Nephron (organoid): Measurements from ENCODE around the gene IP6K3.
A peak's percentile ranks its signal among the peaks of the same experiment; 100 is the strongest.

Experiments
- H3K27ac Mint-ChIP-seq, 3 experiments: 2 replicates each; pipeline ENCODE4 v1.8.0; 2020; ENCODE audit warnings: mixed read lengths in 3 of 3, mild to moderate bottlenecking in 2 of 3, moderate library complexity in 1 of 3
- H3K27me3 Mint-ChIP-seq: 2 replicates; pipeline ENCODE4 v1.8.0; 2021; ENCODE audit warnings: low read depth, mild to moderate bottlenecking, moderate library complexity, mixed read lengths
- H3K36me3 Mint-ChIP-seq: 2 replicates; pipeline ENCODE4 v1.8.0; 2020; ENCODE audit warnings: low read depth, mixed read lengths
- H3K4me1 Mint-ChIP-seq: 2 replicates; pipeline ENCODE4 v1.8.0; 2020; ENCODE audit warnings: mixed read lengths
- H3K4me3 Mint-ChIP-seq, 3 experiments: 2 replicates each; pipeline ENCODE4 v1.8.0; 2020; ENCODE audit warnings: mild to moderate bottlenecking in 3 of 3, mixed read lengths in 3 of 3, moderate library complexity in 2 of 3
- H3K9me3 Mint-ChIP-seq: 2 replicates; pipeline ENCODE4 v1.8.0; 2020; ENCODE audit warnings: mixed read lengths
- TF ChIP-seq, protein P1 (sequence below), 3 experiments: fragments of 200-600 bp; sonication (generic); IDR thresholded peaks; one replicate each; pipeline ENCODE4 v1.5.0; 2021; ENCODE audit warnings: antibody characterized with exemption in 3 of 3; ENCODE audit not compliant: unreplicated experiment in 3 of 3

Gene IP6K3

GRCh38 chr6:33727126-33727525 lies 19.6 kb downstream of the IP6K3 start:
- Mint-ChIP-seq H3K4me1 (peaks cover 31% of the 10 kb centered on the region), H3K27ac (no peak overlapping the region), H3K27me3 (peaks cover 28% of the 10 kb centered on the region), H3K36me3 (no peaks in the 10 kb centered on the region), H3K4me3 (no peak overlapping the region), H3K9me3 (no peaks in the 10 kb centered on the region)
- TF ChIP-seq, protein P1, sequence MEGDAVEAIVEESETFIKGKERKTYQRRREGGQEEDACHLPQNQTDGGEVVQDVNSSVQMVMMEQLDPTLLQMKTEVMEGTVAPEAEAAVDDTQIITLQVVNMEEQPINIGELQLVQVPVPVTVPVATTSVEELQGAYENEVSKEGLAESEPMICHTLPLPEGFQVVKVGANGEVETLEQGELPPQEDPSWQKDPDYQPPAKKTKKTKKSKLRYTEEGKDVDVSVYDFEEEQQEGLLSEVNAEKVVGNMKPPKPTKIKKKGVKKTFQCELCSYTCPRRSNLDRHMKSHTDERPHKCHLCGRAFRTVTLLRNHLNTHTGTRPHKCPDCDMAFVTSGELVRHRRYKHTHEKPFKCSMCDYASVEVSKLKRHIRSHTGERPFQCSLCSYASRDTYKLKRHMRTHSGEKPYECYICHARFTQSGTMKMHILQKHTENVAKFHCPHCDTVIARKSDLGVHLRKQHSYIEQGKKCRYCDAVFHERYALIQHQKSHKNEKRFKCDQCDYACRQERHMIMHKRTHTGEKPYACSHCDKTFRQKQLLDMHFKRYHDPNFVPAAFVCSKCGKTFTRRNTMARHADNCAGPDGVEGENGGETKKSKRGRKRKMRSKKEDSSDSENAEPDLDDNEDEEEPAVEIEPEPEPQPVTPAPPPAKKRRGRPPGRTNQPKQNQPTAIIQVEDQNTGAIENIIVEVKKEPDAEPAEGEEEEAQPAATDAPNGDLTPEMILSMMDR (IDR thresholded peaks at IDR 0.05; ENCODE audit: unreplicated experiment in 3 of 3) = no peak

DNA sequence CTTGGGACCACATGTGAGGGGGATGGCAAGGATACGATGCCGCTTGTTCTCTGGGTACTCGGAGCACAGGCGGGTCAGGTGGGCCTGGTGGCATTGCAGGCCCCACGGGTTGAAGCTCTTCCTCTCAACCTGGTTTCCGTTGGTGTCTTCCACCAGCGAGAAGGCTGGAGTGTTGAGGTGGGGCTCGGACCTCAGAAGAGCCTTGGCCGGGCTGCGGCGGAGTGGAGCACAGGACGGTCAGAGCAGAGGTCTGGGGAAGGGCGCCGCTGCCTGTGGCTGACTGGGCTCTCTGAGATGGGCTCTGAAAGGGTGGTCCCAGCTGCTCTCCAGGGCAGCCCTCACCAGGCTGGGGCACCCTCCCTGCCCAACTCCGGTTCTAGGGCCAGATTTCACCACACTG lies 20.0 kb downstream of the IP6K3 start:
- H3K27me3 Mint-ChIP-seq = peaks cover 31% of the 10 kb centered on the region
- no peaks in the 10 kb centered on the region for H3K9me3 Mint-ChIP-seq
- peaks cover 31% of the 10 kb centered on the region for H3K4me1 Mint-ChIP-seq
- H3K4me3 Mint-ChIP-seq = no peak overlapping the region
- no peak overlapping the region for H3K27ac Mint-ChIP-seq
- TF ChIP-seq, protein P1 (IDR thresholded peaks at IDR 0.05; ENCODE audit: unreplicated experiment in 3 of 3) = no peak
- H3K36me3 Mint-ChIP-seq = no peaks in the 10 kb centered on the region

DNA sequence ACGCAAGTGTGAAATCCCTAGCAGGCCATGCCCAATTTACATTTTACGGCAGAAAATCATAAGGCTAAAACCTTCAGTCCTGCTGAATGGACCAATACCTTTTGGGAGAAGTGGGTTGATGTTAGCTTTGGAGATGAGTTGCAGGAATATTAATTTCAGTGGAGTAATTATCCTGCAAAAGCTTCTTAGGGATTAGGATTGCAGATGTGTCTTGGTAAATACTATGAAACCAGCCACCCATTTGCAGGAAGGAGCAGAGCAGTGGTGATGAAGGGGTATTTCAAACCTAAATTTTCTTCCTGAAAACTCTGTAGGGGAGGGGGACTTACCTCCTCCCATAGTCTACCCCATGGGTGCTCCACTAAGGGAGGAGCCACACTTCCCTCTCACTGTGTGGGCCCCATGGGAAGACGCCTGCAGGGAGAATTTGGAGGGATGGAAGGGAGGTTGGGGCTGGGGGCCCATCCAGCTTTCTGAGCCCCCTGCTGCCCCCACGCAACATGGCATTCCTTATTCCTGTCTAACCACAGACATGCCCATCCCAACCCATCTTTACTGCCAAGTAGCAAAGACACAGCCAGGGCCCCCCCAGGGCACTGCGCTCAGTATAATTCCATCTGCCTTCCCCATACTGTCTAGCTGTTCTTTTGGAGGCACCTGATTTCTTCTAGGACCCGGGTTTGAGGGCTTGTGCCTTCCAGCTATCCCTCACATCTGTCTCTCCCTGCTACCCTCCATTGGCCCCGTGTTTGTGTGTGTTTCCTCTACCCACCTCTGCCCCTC lies 20.6 kb downstream of the IP6K3 start:
- Mint-ChIP-seq H3K27ac (no peak overlapping the region), H3K4me3 (no peak overlapping the region), H3K4me1 (peaks cover 31% of the 10 kb centered on the region), H3K27me3 (peaks cover 31% of the 10 kb centered on the region), H3K36me3 (no peaks in the 10 kb centered on the region), H3K9me3 (no peaks in the 10 kb centered on the region)
- TF ChIP-seq, protein P1 (IDR thresholded peaks at IDR 0.05; ENCODE audit: unreplicated experiment in 3 of 3) = no peak

- no peaks in the 10 kb centered on the region for H3K9me3 Mint-ChIP-seq
- TF ChIP-seq, protein P1 (IDR thresholded peaks at IDR 0.05; ENCODE audit: unreplicated experiment in 3 of 3) = no peak
Observed at GRCh38 chr6:33725222-33725621, 21.5 kb downstream of the IP6K3 start.

GRCh38 chr6:33724102-33725023 lies 22.3 kb downstream of the IP6K3 start:
- Mint-ChIP-seq H3K36me3 (no peaks in the 10 kb centered on the region), H3K4me1 (peaks cover 40% of the 10 kb centered on the region), H3K27ac (peak overlapping the region in 1 of 3 experiments; percentile 50), H3K4me3 (no peak overlapping the region), H3K9me3 (no peaks in the 10 kb centered on the region), H3K27me3 (peaks cover 38% of the 10 kb centered on the region)
- TF ChIP-seq, protein P1 (IDR thresholded peaks at IDR 0.05; ENCODE audit: unreplicated experiment in 3 of 3) = no peak

More at GRCh38 chr6:33725222-33725621, 21.5 kb downstream of the IP6K3 start:
- peaks cover 33% of the 10 kb centered on the region for H3K4me1 Mint-ChIP-seq
- no peaks in the 10 kb centered on the region for H3K36me3 Mint-ChIP-seq
- no peak overlapping the region for H3K4me3 Mint-ChIP-seq
- H3K27me3 Mint-ChIP-seq = peaks cover 30% of the 10 kb centered on the region
- no peak overlapping the region for H3K27ac Mint-ChIP-seq
